ENCODE data around the gene LHFPL5.

DNA sequence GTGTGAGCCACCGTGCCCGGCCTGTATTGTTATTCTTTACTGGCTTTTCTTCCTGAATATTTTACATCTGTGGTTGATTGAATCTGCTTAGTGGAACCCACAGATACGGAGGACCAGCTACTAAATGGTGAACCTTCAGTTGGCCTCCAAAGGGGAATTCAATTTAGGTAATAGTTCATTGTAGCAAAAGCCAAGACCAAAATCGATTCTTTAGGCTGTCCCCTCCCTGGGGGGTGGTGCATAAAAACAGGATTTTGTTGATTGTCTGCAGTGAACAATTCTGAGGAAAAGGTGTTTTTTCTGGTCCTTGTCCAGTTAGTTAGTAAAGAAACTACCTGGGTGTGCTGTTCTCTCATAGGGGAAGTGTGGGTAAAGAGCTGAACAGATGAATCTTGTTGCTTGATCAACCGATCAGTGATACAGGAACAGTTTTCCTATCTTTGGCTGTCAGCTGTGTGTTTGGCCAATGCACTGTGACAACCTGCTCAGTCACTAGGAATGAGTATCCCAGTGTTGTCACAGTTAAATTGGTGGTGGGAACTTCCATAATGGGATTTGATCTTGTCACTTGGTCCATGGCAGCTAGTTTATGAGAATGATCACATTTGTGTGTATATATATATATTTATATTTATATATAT lies 19.5 kb downstream of the LHFPL5 start:
- TF ChIP-seq, protein P1, sequence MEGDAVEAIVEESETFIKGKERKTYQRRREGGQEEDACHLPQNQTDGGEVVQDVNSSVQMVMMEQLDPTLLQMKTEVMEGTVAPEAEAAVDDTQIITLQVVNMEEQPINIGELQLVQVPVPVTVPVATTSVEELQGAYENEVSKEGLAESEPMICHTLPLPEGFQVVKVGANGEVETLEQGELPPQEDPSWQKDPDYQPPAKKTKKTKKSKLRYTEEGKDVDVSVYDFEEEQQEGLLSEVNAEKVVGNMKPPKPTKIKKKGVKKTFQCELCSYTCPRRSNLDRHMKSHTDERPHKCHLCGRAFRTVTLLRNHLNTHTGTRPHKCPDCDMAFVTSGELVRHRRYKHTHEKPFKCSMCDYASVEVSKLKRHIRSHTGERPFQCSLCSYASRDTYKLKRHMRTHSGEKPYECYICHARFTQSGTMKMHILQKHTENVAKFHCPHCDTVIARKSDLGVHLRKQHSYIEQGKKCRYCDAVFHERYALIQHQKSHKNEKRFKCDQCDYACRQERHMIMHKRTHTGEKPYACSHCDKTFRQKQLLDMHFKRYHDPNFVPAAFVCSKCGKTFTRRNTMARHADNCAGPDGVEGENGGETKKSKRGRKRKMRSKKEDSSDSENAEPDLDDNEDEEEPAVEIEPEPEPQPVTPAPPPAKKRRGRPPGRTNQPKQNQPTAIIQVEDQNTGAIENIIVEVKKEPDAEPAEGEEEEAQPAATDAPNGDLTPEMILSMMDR (IDR thresholded peaks at IDR 0.05; ENCODE audit: borderline replicate concordance, extremely low read depth, low read length, poor library complexity, severe bottlenecking) = no peak
- TF ChIP-seq EZH2 (IDR thresholded peaks at IDR 0.05; ENCODE audit: borderline replicate concordance, low read depth, low read length, severe bottlenecking) = no peak

Data from DND-41 (cell line).